ENCODE data around the gene CNIH3.
"Not testable (repeated sequence)": the region's sequence is repeated elsewhere in the genome, so short reads cannot be mapped to it uniquely, and the experiment has no call there.

- TF ChIP-seq, protein P1, sequence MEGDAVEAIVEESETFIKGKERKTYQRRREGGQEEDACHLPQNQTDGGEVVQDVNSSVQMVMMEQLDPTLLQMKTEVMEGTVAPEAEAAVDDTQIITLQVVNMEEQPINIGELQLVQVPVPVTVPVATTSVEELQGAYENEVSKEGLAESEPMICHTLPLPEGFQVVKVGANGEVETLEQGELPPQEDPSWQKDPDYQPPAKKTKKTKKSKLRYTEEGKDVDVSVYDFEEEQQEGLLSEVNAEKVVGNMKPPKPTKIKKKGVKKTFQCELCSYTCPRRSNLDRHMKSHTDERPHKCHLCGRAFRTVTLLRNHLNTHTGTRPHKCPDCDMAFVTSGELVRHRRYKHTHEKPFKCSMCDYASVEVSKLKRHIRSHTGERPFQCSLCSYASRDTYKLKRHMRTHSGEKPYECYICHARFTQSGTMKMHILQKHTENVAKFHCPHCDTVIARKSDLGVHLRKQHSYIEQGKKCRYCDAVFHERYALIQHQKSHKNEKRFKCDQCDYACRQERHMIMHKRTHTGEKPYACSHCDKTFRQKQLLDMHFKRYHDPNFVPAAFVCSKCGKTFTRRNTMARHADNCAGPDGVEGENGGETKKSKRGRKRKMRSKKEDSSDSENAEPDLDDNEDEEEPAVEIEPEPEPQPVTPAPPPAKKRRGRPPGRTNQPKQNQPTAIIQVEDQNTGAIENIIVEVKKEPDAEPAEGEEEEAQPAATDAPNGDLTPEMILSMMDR (IDR thresholded peaks at IDR 0.05; ENCODE audit: low read length) = not testable (repeated sequence)
- TF ChIP-seq EZH2 (IDR thresholded peaks at IDR 0.05; ENCODE audit: borderline replicate concordance, low read length) = not testable (repeated sequence)
Observed at GRCh38 chr1:224566492-224566891, 49.6 kb upstream of the CNIH3 start.

Measured in OCI-LY1 (cell line).